HepG2 (cell line): ENCODE data around the gene FUCA2. TPM values are rescaled to one million over a fixed set of nuclear protein-coding genes. Genes with fewer than 3 reads are reported as not detected.
A peak's percentile ranks its signal among the peaks of the same experiment; 100 is the strongest.

Experiments
- ATAC-seq: fragments of 200-7000 bp; cut with Tn5 transposase; 3 replicates; pipeline ENCODE4 v1.9.1; 2020; ENCODE audit warnings: mild to moderate bottlenecking, moderate library complexity
- BruUV-seq: library from RNA; stranded (reverse); fragments of 400-500 nt; replicated peaks from 2 replicates; lab custom pipeline; 2021; lab: Mats Ljungman, UMichigan
- CTCF ChIA-PET: fragments of 300-600 bp; formaldehyde crosslinking; extraction: SDS; loops from one replicate; lab custom pipeline; 2021; ENCODE audit warnings: low total read pairs, inconsistent platforms, low intra/inter-chr PET ratio; lab: Yijun Ruan, JAX
- POLR2A ChIA-PET: fragments of 350-600 bp; sonication (Branson Sonifier 250); formaldehyde crosslinking; loops from one replicate; lab custom pipeline; 2020; ENCODE audit warnings: antibody characterized with exemption, inconsistent platforms; lab: Yijun Ruan, JAX
- DNase-seq: peaks from one replicate; pipeline ENCODE4 v3.0.0-alpha.2; 2015; ENCODE audit warnings: low spot score
- FAIRE-seq: peaks from 3 replicates; lab custom pipeline; 2011; peaks lifted over from hg19 to GRCh38; lab: Jason Lieb, UNC
- H2AFZ ChIP-seq: one replicate; pipeline ENCODE4 v1.6.1; 2011; ENCODE audit warnings: low read length, inconsistent platforms
- H3K27ac ChIP-seq: fragments of 300-600 bp; 3 replicates; pipeline ENCODE4 v1.8.0; 2011; ENCODE audit warnings: mixed run types, mild to moderate bottlenecking, mixed read lengths, low read length, inconsistent platforms; ENCODE audit not compliant: insufficient read depth; ENCODE audit errors: extremely low read length
- H3K27me3 ChIP-seq, 2 experiments: fragments of 200-600 bp in 1 of 2; 2 replicates in 1 of 2; 3 replicates in 1 of 2; pipeline versions ENCODE4 v1.6.0 to v1.8.0; 2011; ENCODE audit warnings: low read length in 2 of 2, mild to moderate bottlenecking in 2 of 2, moderate library complexity in 2 of 2, inconsistent platforms in 1 of 2; ENCODE audit not compliant: insufficient read depth in 2 of 2, control insufficient read depth in 1 of 2
- H3K36me3 ChIP-seq, 2 experiments: fragments of 200-600 bp in 1 of 2; replicated peaks in 1 of 2; 2 replicates in 1 of 2; 3 replicates in 1 of 2; pipeline versions ENCODE4 v1.5.1 to v1.8.0; 2011; ENCODE audit warnings: low read length in 2 of 2, inconsistent platforms in 1 of 2; ENCODE audit not compliant: insufficient read depth in 2 of 2, control insufficient read depth in 1 of 2
- H3K4me1 ChIP-seq: 2 replicates; pipeline ENCODE4 v1.5.1; 2012; ENCODE audit warnings: low read length, inconsistent platforms; ENCODE audit not compliant: insufficient read depth
- H3K4me2 ChIP-seq: 2 replicates; pipeline ENCODE4 v1.6.0; 2011; ENCODE audit warnings: low read depth, low read length, inconsistent platforms
- H3K4me3 ChIP-seq, 3 experiments: fragments of 200-600 bp in 1 of 3; sonication (generic), shearing (Covaris generic) in 1 of 3; replicated peaks in 1 of 3; 2 replicates each; pipeline ENCODE4 v1.5.1; 2011 to 2016; ENCODE audit warnings: low read length in 3 of 3, inconsistent platforms in 2 of 3, low read depth in 2 of 3, mild to moderate bottlenecking in 2 of 3, control low read depth in 1 of 3, mixed read lengths in 1 of 3; ENCODE audit not compliant: insufficient read depth in 1 of 3
- H3K79me2 ChIP-seq: one replicate; pipeline ENCODE4 v1.6.1; 2011; ENCODE audit warnings: low read length, inconsistent platforms; ENCODE audit not compliant: insufficient read depth
- H3K9ac ChIP-seq: 2 replicates; pipeline ENCODE4 v1.6.0; 2011; ENCODE audit warnings: mild to moderate bottlenecking, low read depth, low read length, inconsistent platforms; ENCODE audit not compliant: insufficient read depth
- H3K9me3 ChIP-seq: 2 replicates; pipeline ENCODE4 v1.5.1; 2012; ENCODE audit warnings: mild to moderate bottlenecking, low read length
- H4K20me1 ChIP-seq: 2 replicates; pipeline ENCODE4 v1.6.0; 2011; ENCODE audit warnings: inconsistent platforms, mild to moderate bottlenecking, low read length, moderate library complexity; ENCODE audit not compliant: insufficient read depth
- FOSL1 ChIP-seq: sonication (generic); formaldehyde crosslinking; IDR thresholded peaks from 2 replicates; pipeline ENCODE4 v1.9.0; 2021; ENCODE audit warnings: missing genetic modification reagents, borderline replicate concordance
- FOXK2 ChIP-seq: fragments of 450-650 bp; IDR thresholded peaks from 2 replicates; pipeline ENCODE4 v1.6.1; 2016
- HBP1 ChIP-seq: IDR thresholded peaks from 2 replicates; pipeline ENCODE4 v1.6.1; 2016; ENCODE audit warnings: low read depth, control low read depth
- HCFC1 ChIP-seq: fragments of 150-350 bp; IDR thresholded peaks from 2 replicates; pipeline ENCODE4 v1.6.1; 2014; ENCODE audit warnings: low read depth, low read length
- HHEX ChIP-seq: IDR thresholded peaks from 2 replicates; pipeline ENCODE4 v1.6.1; 2016; ENCODE audit warnings: control low read depth
- HNF4A ChIP-seq: sonication (generic); formaldehyde crosslinking; IDR thresholded peaks from 2 replicates; pipeline ENCODE4 v1.4.0; 2020; ENCODE audit warnings: missing genetic modification reagents
- NFKBIZ ChIP-seq: IDR thresholded peaks from 2 replicates; pipeline ENCODE4 v1.6.1; 2018; ENCODE audit warnings: missing genetic modification reagents, missing compliant biosample characterization
- PLRG1 ChIP-seq: fragments of 450-650 bp; conservative IDR thresholded peaks from 2 replicates; pipeline ENCODE4 v1.6.1; 2016
- SP140L ChIP-seq: sonication (generic); formaldehyde crosslinking; IDR thresholded peaks from 2 replicates; pipeline ENCODE4 v1.4.0; 2020; ENCODE audit warnings: missing genetic modification reagents, borderline replicate concordance
- TFE3 ChIP-seq: IDR thresholded peaks from 2 replicates; pipeline ENCODE4 v1.6.1; 2016
- TMF1 ChIP-seq: sonication (generic); formaldehyde crosslinking; IDR thresholded peaks from 2 replicates; pipeline ENCODE4 v1.8.1; 2022; ENCODE audit warnings: low read depth, missing genetic modification reagents
- XBP1 ChIP-seq: sonication (generic); formaldehyde crosslinking; IDR thresholded peaks from 2 replicates; pipeline ENCODE4 v1.5.0; 2020; ENCODE audit warnings: missing genetic modification reagents
- ZFP62 ChIP-seq: sonication (generic); formaldehyde crosslinking; IDR thresholded peaks from 2 replicates; pipeline ENCODE4 v1.4.0; 2020; ENCODE audit warnings: missing genetic modification reagents
- ZNF121 ChIP-seq: sonication (generic); formaldehyde crosslinking; IDR thresholded peaks from 2 replicates; pipeline ENCODE4 v1.5.0; 2020; ENCODE audit warnings: mild to moderate bottlenecking, missing genetic modification reagents
- ZNF329 ChIP-seq: sonication (generic); formaldehyde crosslinking; IDR thresholded peaks from 2 replicates; pipeline ENCODE4 v1.9.0; 2021; ENCODE audit warnings: low read depth, mild to moderate bottlenecking, missing genetic modification reagents
- ZNF549 ChIP-seq: sonication (generic); formaldehyde crosslinking; IDR thresholded peaks from 2 replicates; pipeline ENCODE4 v1.5.0; 2020; ENCODE audit warnings: missing genetic modification reagents
- ZNF564 ChIP-seq: sonication (generic); formaldehyde crosslinking; IDR thresholded peaks from 2 replicates; pipeline ENCODE4 v1.8.1; 2023; ENCODE audit warnings: mild to moderate bottlenecking, missing genetic modification reagents
- ZNF772 ChIP-seq: sonication (generic); formaldehyde crosslinking; IDR thresholded peaks from 2 replicates; pipeline ENCODE4 v1.5.0; 2020; ENCODE audit warnings: mild to moderate bottlenecking, missing genetic modification reagents
- ZSCAN20 ChIP-seq: sonication (generic); formaldehyde crosslinking; IDR thresholded peaks from 2 replicates; pipeline ENCODE4 v1.4.0; 2020; ENCODE audit warnings: missing genetic modification reagents, mild to moderate bottlenecking, borderline replicate concordance
- ZSCAN29 ChIP-seq: sonication (generic); formaldehyde crosslinking; conservative IDR thresholded peaks from 2 replicates; pipeline ENCODE4 v1.4.0; 2020; ENCODE audit warnings: mild to moderate bottlenecking, missing genetic modification reagents
- WGBS: methylation state at CpG from one replicate; pipeline ENCODE4 v1.1.6; 2017; ENCODE audit warnings: low lambda C conversion rate; 5-methylcytosine and 5-hydroxymethylcytosine counted together
- in situ Hi-C: cut with HindIII; loops from 2 replicates; pipeline ENCODE4 v1.10.0; 2017; ENCODE audit warnings: low pct_unique_long_range_greater_than_20kb; ENCODE audit not compliant: extremely low pct_ligation_motif_present
- intact Hi-C: fragments of 100-400 bp; cut with micrococcal nuclease; formaldehyde crosslinking; loops from one replicate; pipeline ENCODE4 v1.10.0; 2022; ENCODE audit not compliant: unreplicated experiment
- polyA plus RNA-seq, 8 experiments: library from polyadenylated mRNA; depleted of rRNA in 3 of 8; stranded (reverse) in 7 of 8; unstranded in 1 of 8; fragments of >200 nt; fragmentation: Illumina TruSeq in 4 of 8; extraction: Trizol in 4 of 8; gene quantifications; 2 replicates each; pipeline versions ENCODE4 v1.2.1 to v1.2.3, GENCODE V29; 2011 to 2016; ENCODE audit warnings: low read depth in 4 of 8, missing spikeins in 1 of 8, mixed read lengths in 1 of 8; ENCODE audit not compliant: insufficient read depth in 1 of 8
- total RNA-seq, 5 experiments: library from RNA; depleted of rRNA; stranded (reverse); fragments of >200 nt; fragmentation: Illumina TruSeq; extraction: Trizol; gene quantifications; 2 replicates each; pipeline ENCODE4 v1.2.3, GENCODE V29; 2016; ENCODE audit warnings: low read depth in 1 of 5

FUCA2 gene
- total and polyA plus RNA-seq, 2 of the 13 experiments (the other 11 are each of a cell fraction or from before 2014, with no cell fraction given): 87.4 to 144 TPM

GRCh38 chr6:143527677-143528076, 16.2 kb upstream of the FUCA2 start:
- Histone ChIP-seq H3K4me1 (no peaks in the 10 kb centered on the region), H2AFZ (no peak overlapping the region), H3K36me3 (no peaks in the 10 kb centered on the region), H3K4me2 (no peak overlapping the region), H4K20me1 (no peaks in the 10 kb centered on the region), H3K9ac (no peak overlapping the region), H3K79me2 (no peaks in the 10 kb centered on the region), H3K27ac (no peak overlapping the region), H3K4me3 (no peak overlapping the region), H3K9me3 (no peaks in the 10 kb centered on the region), H3K27me3 (peaks cover 0 to 2% of the 10 kb centered on the region in 2 experiments; a peak in 1 of 5 replicates)
- ATAC-seq (no peak), DNase-seq (no peak), FAIRE-seq (no peak)
- WGBS: 17% methylated on average over 1 of the region's 1 CpG
- ChIA-PET POLR2A (no interaction called here), CTCF (no interaction called here)
- TF ChIP-seq ZNF121 (CRISPR knock-in tag) (peak; percentile 57; the same call in 1 of the 2 replicates), HBP1 (CRISPR knock-in tag) (no peak)
- no TSS peak for BruUV-seq
- in situ Hi-C loops: no loop called here
- intact Hi-C loops: no loop called here

- CTCF ChIA-PET: no interaction called here
- no peak overlapping the region for H3K27ac ChIP-seq
- H3K4me1 ChIP-seq: peaks cover 10% of the 10 kb centered on the region; the same call in 1 of the 2 replicates
- POLR2A ChIA-PET: no interaction called here
- H3K9me3 ChIP-seq: no peaks in the 10 kb centered on the region
- H3K79me2 ChIP-seq: no peaks in the 10 kb centered on the region
- DNase-seq (no peak), FAIRE-seq (no peak), ATAC-seq (no peak)
- intact Hi-C loops (no loop called here), in situ Hi-C loops (no loop called here)
- H3K36me3 ChIP-seq: no peaks in the 10 kb centered on the region
- no peak overlapping the region for H3K9ac ChIP-seq
- H3K27me3 ChIP-seq: no peaks in the 10 kb centered on the region
- H4K20me1 ChIP-seq: no peaks in the 10 kb centered on the region
- BruUV-seq: no TSS peak
- 21% methylated on average over 1 of the region's 1 CpG for WGBS
- no peak overlapping the region for H3K4me3 ChIP-seq
- H3K4me2 ChIP-seq: no peak overlapping the region
- no peak overlapping the region for H2AFZ ChIP-seq
- TF ChIP-seq HCFC1 (no peak), PLRG1 (no peak), ZFP62 (CRISPR knock-in tag) (no peak), ZNF564 (no peak), ZSCAN29 (no peak), ZNF772 (CRISPR knock-in tag) (no peak), ZNF549 (no peak), HHEX (CRISPR knock-in tag) (no peak), SP140L (no peak), ZSCAN20 (CRISPR knock-in tag) (no peak), NFKBIZ (CRISPR knock-in tag) (no peak), TFE3 (CRISPR knock-in tag) (no peak), HNF4A (no peak), XBP1 (CRISPR knock-in tag) (no peak), ZNF329 (no peak), FOSL1 (no peak), TMF1 (CRISPR knock-in tag) (no peak), FOXK2 (no peak)
Observed at GRCh38 chr6:143525356-143525755, 13.8 kb upstream of the FUCA2 start.
